OCI-LY3 (cell line): ENCODE measurements around the gene ZNF205.

Experiments
- EZH2phosphoT487 ChIP-seq: fragments of 200-600 bp; shearing (Covaris generic); IDR thresholded peaks from 2 replicates; pipeline ENCODE4 v1.6.1; 2018; ENCODE audit warnings: antibody characterized with exemption, mixed run types, low read depth
- TF ChIP-seq, protein P1 (sequence below): fragments of 200-600, 300-600 bp; sonication (generic); IDR thresholded peaks from 2 replicates; pipeline ENCODE4 v1.5.1; 2014; ENCODE audit warnings: antibody characterized with exemption, low read length, low read depth

DNA sequence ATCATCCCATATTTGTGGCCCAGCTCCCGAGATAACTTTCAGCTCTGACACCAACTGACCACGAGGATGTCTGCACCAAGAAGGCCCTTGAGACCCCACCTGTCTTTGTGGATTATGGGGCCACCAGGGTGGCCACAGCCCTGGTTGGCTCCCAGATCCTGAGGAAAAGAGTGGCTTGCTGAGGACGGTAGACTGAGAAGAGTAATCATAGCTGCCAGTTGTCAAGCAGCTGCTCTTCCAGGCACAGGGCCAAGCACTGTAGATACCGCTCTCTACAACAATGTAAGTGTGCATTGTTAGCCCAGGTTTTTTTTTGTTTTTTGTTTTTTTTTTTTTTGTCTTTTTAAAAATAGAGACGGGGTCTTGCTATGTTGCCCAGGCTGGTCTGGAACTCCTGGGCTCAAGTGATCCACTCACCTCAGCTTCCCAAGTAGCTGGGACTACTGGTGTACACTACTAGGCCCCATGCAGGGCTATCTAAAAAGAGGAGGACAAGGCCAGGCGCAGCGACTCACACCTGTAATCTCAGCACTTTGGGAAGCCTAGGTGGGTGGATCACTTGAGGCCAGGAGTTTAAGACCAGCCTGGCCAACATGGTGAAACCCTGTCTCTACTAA is 9.6 kb downstream of the ZNF205 start:
- TF ChIP-seq, protein P1, sequence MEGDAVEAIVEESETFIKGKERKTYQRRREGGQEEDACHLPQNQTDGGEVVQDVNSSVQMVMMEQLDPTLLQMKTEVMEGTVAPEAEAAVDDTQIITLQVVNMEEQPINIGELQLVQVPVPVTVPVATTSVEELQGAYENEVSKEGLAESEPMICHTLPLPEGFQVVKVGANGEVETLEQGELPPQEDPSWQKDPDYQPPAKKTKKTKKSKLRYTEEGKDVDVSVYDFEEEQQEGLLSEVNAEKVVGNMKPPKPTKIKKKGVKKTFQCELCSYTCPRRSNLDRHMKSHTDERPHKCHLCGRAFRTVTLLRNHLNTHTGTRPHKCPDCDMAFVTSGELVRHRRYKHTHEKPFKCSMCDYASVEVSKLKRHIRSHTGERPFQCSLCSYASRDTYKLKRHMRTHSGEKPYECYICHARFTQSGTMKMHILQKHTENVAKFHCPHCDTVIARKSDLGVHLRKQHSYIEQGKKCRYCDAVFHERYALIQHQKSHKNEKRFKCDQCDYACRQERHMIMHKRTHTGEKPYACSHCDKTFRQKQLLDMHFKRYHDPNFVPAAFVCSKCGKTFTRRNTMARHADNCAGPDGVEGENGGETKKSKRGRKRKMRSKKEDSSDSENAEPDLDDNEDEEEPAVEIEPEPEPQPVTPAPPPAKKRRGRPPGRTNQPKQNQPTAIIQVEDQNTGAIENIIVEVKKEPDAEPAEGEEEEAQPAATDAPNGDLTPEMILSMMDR = no peak
- TF ChIP-seq EZH2phosphoT487 = no peak
